GM12878 (cell line): ENCODE data around the gene FSTL4. TPM values are rescaled to one million over a fixed set of nuclear protein-coding genes. Genes with fewer than 3 reads are reported as not detected.

ENCODE experiments used
- ATAC-seq: fragments of 200-7000 bp; cut with Tn5 transposase; 3 replicates; pipeline ENCODE4 v1.9.1; 2020; ENCODE audit warnings: mild to moderate bottlenecking, moderate library complexity
- BruUV-seq: library from RNA; stranded (reverse); fragments of 400-500 nt; replicated peaks from 2 replicates; lab custom pipeline; 2021; lab: Mats Ljungman, UMichigan
- CTCF ChIA-PET: fragments of 300-600 bp; sonication (Branson Sonifier 250); formaldehyde crosslinking; extraction: SDS; loops from one replicate; lab custom pipeline; 2021; ENCODE audit warnings: inconsistent platforms; lab: Yijun Ruan, JAX
- POLR2A ChIA-PET: fragments of 350-600 bp; formaldehyde crosslinking; extraction: SDS; loops from one replicate; lab custom pipeline; 2021; ENCODE audit warnings: inconsistent platforms; lab: Charles Lee
- RAD21 ChIA-PET: fragments of 300-600 bp; sonication (Branson Sonifier 250); formaldehyde crosslinking; loops from one replicate; lab custom pipeline; 2023; ENCODE audit warnings: antibody characterized with exemption; ENCODE audit not compliant: unreplicated experiment; lab: Charles Lee
- SMC1A ChIA-PET: fragments of 300-600 bp; sonication (Branson Sonifier 250); formaldehyde crosslinking; loops from one replicate; lab custom pipeline; 2023; ENCODE audit not compliant: unreplicated experiment, uncharacterized antibody; lab: Charles Lee
- DNase-seq: peaks from one replicate; pipeline ENCODE4 v3.0.0-alpha.2; 2011; ENCODE audit warnings: low read depth, low spot score
- FAIRE-seq: peaks from 3 replicates; lab custom pipeline; 2011; peaks lifted over from hg19 to GRCh38; lab: Jason Lieb, UNC
- H2AFZ ChIP-seq: 2 replicates; pipeline ENCODE4 v1.6.0; 2011; ENCODE audit warnings: low read depth, low read length, control low read depth; ENCODE audit not compliant: control insufficient read depth
- H3K27ac ChIP-seq: 2 replicates; pipeline ENCODE4 v1.5.1; 2011; ENCODE audit warnings: control low read depth; ENCODE audit not compliant: control insufficient read depth, insufficient read depth
- H3K27me3 ChIP-seq, 2 experiments: replicated peaks in 1 of 2; 2 replicates each; pipeline versions ENCODE4 v1.6.0 to v1.6.1; 2011; ENCODE audit warnings: low read length in 1 of 2; ENCODE audit not compliant: control insufficient read depth in 2 of 2, insufficient read depth in 2 of 2
- H3K36me3 ChIP-seq, 2 experiments: 2 replicates each; pipeline ENCODE4 v1.5.1; 2011; ENCODE audit warnings: low read length in 1 of 2; ENCODE audit not compliant: control insufficient read depth in 2 of 2, insufficient read depth in 2 of 2
- H3K4me1 ChIP-seq: 2 replicates; pipeline ENCODE4 v1.6.1; 2011; ENCODE audit warnings: mild to moderate bottlenecking, low read length, moderate library complexity, mixed read lengths; ENCODE audit not compliant: control insufficient read depth, insufficient read depth
- H3K4me2 ChIP-seq: 2 replicates; pipeline ENCODE4 v1.6.0; 2011; ENCODE audit warnings: control low read depth; ENCODE audit not compliant: control insufficient read depth, insufficient read depth
- H3K4me3 ChIP-seq: fragments of 200-600 bp; sonication (generic); 2 replicates; pipeline ENCODE4 v1.5.1; 2016
- H3K79me2 ChIP-seq: 2 replicates; pipeline ENCODE4 v1.6.0; 2011; ENCODE audit warnings: low read length; ENCODE audit not compliant: control insufficient read depth, insufficient read depth
- H3K9ac ChIP-seq: 2 replicates; pipeline ENCODE4 v1.8.0; 2011; ENCODE audit warnings: low read length, control low read depth, mixed read lengths; ENCODE audit not compliant: control insufficient read depth, insufficient read depth
- H3K9me3 ChIP-seq: replicated peaks from 3 replicates; pipeline ENCODE4 v1.5.1; 2011; ENCODE audit warnings: mild to moderate bottlenecking, low read length; ENCODE audit not compliant: control insufficient read depth, insufficient read depth
- H4K20me1 ChIP-seq: 2 replicates; pipeline ENCODE4 v1.6.0; 2011; ENCODE audit not compliant: control insufficient read depth, insufficient read depth
- BCL11A ChIP-seq: IDR thresholded peaks from 2 replicates; pipeline ENCODE4 v1.6.1; 2011; ENCODE audit warnings: low read depth, low read length
- CEBPZ ChIP-seq: fragments of 150-350 bp; IDR thresholded peaks from 2 replicates; pipeline ENCODE4 v1.6.1; 2016; ENCODE audit warnings: low read depth, low read length
- RELB ChIP-seq: fragments of 450-650 bp; IDR thresholded peaks from 2 replicates; pipeline ENCODE4 v1.6.1; 2017; ENCODE audit warnings: low read depth, mild to moderate bottlenecking, moderate library complexity
- SREBF1 ChIP-seq: IDR thresholded peaks from 2 replicates; pipeline ENCODE4 v1.6.1; 2012; ENCODE audit warnings: mild to moderate bottlenecking, low read length
- ZBTB33 ChIP-seq: fragments of 450-650 bp; IDR thresholded peaks from 2 replicates; pipeline ENCODE4 v1.6.1; 2017; ENCODE audit warnings: mild to moderate bottlenecking
- ZBTB40 ChIP-seq: fragments of 450-650 bp; IDR thresholded peaks from 2 replicates; pipeline ENCODE4 v1.6.1; 2016; ENCODE audit warnings: mild to moderate bottlenecking, moderate library complexity, borderline replicate concordance
- ZNF687 ChIP-seq: fragments of 450-650 bp; IDR thresholded peaks from 2 replicates; pipeline ENCODE4 v1.6.1; 2017; ENCODE audit warnings: mild to moderate bottlenecking, moderate library complexity
- WGBS: methylation state at CpG from one replicate; pipeline ENCODE4 v1.1.6; 2016; ENCODE audit warnings: low lambda C conversion rate; ENCODE audit not compliant: insufficient replicate concordance, insufficient coverage; ENCODE audit errors: missing lambda C conversion rate; 5-methylcytosine and 5-hydroxymethylcytosine counted together
- in situ Hi-C: fragments of 300-500 bp; cut with MboI; formaldehyde crosslinking; loops from 9 replicates; pipeline ENCODE4 v1.14.3; 2018; ENCODE audit warnings: mixed read lengths
- intact Hi-C: fragments of 100-400 bp; cut with micrococcal nuclease; formaldehyde crosslinking; loops from one replicate; pipeline ENCODE4 v1.14.2; 2022; ENCODE audit not compliant: unreplicated experiment
- polyA plus RNA-seq, 11 experiments: library from polyadenylated mRNA; depleted of rRNA in 4 of 11; unstranded in 6 of 11; stranded (reverse) in 5 of 11; fragments of >200 nt; fragmentation: Nextera tagmentation in 4 of 11; fragmentation: Illumina TruSeq in 1 of 11; extraction: Ambion mirVana in 4 of 11; extraction: Trizol in 1 of 11; gene quantifications; 1 replicate in 1 of 11; 2 replicates in 10 of 11; pipeline versions ENCODE4 v1.2.1 to v1.2.3, GENCODE V29; 2011 to 2016; ENCODE audit warnings: inconsistent platforms in 2 of 11, missing spikeins in 2 of 11, low read depth in 1 of 11
- total RNA-seq, 4 experiments: library from RNA; depleted of rRNA in 3 of 4; stranded (reverse); fragments of >200 nt in 3 of 4; fragmentation: Illumina TruSeq in 1 of 4; extraction: Trizol in 1 of 4; gene quantifications; 2 replicates each; pipeline versions ENCODE4 v1.2.1 to v1.2.3, GENCODE V29; 2013 to 2021

Gene FSTL4
- total and polyA plus RNA-seq, 10 of the 15 experiments (the other 5 are each of a cell fraction or from before 2014, with no cell fraction given): 0.01 to 0.79 (median 0.21) TPM; not detected in 6

DNA sequence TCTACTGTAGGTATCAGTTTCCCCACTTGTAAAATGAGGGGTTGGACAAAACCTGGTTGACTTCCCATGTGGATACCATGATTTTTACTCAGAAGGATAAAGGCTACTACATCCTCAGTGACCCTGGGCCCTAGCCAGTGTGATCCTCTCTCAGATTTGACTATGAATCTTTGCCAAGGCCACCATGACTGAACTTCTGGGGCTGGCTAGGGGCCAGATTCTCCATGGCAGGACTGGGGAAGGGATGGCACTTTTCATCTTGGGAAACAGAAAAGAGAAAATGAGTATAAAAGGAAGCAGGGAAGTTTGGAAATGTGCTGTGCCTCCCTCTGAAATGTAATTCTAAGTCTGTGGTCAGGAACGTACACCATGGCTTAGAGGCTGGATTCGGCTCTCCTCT lies 1.4 kb upstream of the FSTL4 start:
- in situ Hi-C loops: no loop called here
- ChIA-PET SMC1A (interaction anchor here (0.8 to 1.3 kb wide), 3 partner anchors 83 to 190 kb away, joined by 3 read pairs; no protein-coding TSS in a partner anchor), POLR2A (no interaction called here), RAD21 (no interaction called here), CTCF (interaction anchor here (1.0 kb wide), 1 partner anchor 59 kb away, joined by 3 read pairs; no protein-coding TSS in a partner anchor)
- Histone ChIP-seq H3K27me3 (peaks cover 12 to 26% of the 10 kb centered on the region in 2 experiments), H3K27ac (no peak overlapping the region), H3K4me3 (no peak overlapping the region), H3K9me3 (no peaks in the 10 kb centered on the region), H3K79me2 (no peaks in the 10 kb centered on the region), H4K20me1 (no peaks in the 10 kb centered on the region), H3K9ac (no peak overlapping the region), H2AFZ (no peak overlapping the region), H3K4me1 (no peaks in the 10 kb centered on the region; the same call in 1 of the 2 replicates), H3K4me2 (no peak overlapping the region), H3K36me3 (no peaks in the 10 kb centered on the region)
- FAIRE-seq: no peak
- 15% methylated on average over 2 of the region's 2 CpGs for WGBS
- BruUV-seq: no TSS peak
- intact Hi-C loops: no loop called here
- ATAC-seq: no peak
- no peak for DNase-seq
- no peak for TF ChIP-seq ZNF687
- no peak for TF ChIP-seq BCL11A
- TF ChIP-seq CEBPZ: no peak
- TF ChIP-seq ZBTB40: no peak
- no peak for TF ChIP-seq ZBTB33
- no peak for TF ChIP-seq SREBF1
- TF ChIP-seq RELB: no peak
